ENCODE measurements around the gene TPSB2.

DNA sequence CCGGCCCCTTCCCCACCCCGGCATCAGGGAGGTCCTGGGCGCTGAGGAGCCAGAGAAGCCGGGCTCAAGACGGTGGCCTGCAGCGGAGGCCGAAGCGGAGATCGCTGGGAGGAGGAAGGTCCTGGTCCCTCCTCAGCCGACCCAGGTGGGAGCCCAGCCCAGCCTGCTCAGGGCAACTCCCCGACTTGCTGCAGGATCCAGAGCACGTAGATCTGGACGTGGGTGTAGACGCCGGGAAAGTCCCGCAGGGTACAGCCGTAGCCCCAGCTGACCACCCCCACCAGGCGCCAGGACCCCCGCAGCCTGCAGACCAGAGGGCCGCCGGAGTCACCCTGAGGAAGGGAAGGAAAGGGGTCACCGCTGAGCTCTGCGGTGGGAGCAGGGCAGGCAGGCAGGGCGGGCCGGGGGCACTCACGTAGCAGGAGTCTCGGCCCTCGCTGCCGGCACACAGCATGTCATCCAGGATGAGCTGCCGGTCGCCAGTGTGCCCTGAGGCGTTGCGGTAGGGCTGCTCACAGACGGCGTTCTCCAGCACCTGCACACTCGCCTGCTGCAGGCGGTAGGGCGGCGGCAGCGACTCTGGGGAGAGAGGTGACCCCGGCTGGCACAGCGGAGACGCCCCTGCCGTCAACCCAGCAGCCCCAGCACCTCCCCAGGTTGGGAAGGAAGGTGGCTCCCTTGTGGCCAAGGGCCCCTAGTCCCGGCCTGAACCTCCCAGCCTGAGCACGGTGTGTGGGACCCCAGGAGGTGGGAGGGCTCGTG is 31.3 kb upstream of the TPSB2 start:
- TF ChIP-seq POLR2A (IDR thresholded peaks at IDR 0.05; ENCODE audit: low read depth) (no peak), EP300 (IDR thresholded peaks at IDR 0.05) (no peak)
- TF ChIP-seq, protein P1, sequence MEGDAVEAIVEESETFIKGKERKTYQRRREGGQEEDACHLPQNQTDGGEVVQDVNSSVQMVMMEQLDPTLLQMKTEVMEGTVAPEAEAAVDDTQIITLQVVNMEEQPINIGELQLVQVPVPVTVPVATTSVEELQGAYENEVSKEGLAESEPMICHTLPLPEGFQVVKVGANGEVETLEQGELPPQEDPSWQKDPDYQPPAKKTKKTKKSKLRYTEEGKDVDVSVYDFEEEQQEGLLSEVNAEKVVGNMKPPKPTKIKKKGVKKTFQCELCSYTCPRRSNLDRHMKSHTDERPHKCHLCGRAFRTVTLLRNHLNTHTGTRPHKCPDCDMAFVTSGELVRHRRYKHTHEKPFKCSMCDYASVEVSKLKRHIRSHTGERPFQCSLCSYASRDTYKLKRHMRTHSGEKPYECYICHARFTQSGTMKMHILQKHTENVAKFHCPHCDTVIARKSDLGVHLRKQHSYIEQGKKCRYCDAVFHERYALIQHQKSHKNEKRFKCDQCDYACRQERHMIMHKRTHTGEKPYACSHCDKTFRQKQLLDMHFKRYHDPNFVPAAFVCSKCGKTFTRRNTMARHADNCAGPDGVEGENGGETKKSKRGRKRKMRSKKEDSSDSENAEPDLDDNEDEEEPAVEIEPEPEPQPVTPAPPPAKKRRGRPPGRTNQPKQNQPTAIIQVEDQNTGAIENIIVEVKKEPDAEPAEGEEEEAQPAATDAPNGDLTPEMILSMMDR (IDR thresholded peaks at IDR 0.05): no peak
